Esophagus squamous epithelium (tissue), 4 donors: ENCODE data around the gene ADD3.

Source experiments
- CTCF ChIP-seq, 6 experiments: fragments of 450-650 bp in 4 of 6; fragments of 200-600 bp in 2 of 6; sonication (generic) in 2 of 6; IDR thresholded peaks; one replicate each; pipeline ENCODE4 v1.5.1; 2016 to 2019; ENCODE audit warnings: antibody characterized with exemption in 6 of 6, mild to moderate bottlenecking in 4 of 6, moderate library complexity in 4 of 6
- POLR2A ChIP-seq, 4 donors: fragments of 450-650 bp; IDR thresholded peaks; one replicate each; pipeline ENCODE4 v1.6.1; 2017; ENCODE audit warnings: antibody characterized with exemption in 4 of 4, mild to moderate bottlenecking in 4 of 4, moderate library complexity in 3 of 4

GRCh38 chr10:110087682-110088081 lies 79.9 kb downstream of the ADD3 start:
- no peak for TF ChIP-seq CTCF (IDR thresholded peaks at IDR 0.05)
- no peak for TF ChIP-seq POLR2A (IDR thresholded peaks at IDR 0.05)
